Erythroblast (primary cell): ENCODE data around the gene BARHL1.

Experiments
- GATA1 ChIP-seq: IDR thresholded peaks from 2 replicates; pipeline ENCODE4 v1.6.1; 2011; ENCODE audit warnings: low read depth, mild to moderate bottlenecking, control low read depth, low read length, moderate library complexity
- POLR2A ChIP-seq: IDR thresholded peaks from 2 replicates; pipeline ENCODE4 v1.6.1; 2011; ENCODE audit warnings: mild to moderate bottlenecking, low read length

- TF ChIP-seq POLR2A (no peak), GATA1 (no peak)
These were observed 9.5 kb upstream of the BARHL1 start for GRCh38 chr9:132572921-132573320.
